DLD1 (cell line): ENCODE measurements around the gene RNF41.

Source experiments
- in situ Hi-C: cut with HindIII; loops from 2 replicates; pipeline ENCODE4 v1.10.0; 2017; ENCODE audit warnings: low sequenced_read_pairs

Gene RNF41

GRCh38 chr12:56213878-56214277 is 7.8 kb downstream of the RNF41 start:
- in situ Hi-C loops, result no loop called here

DNA sequence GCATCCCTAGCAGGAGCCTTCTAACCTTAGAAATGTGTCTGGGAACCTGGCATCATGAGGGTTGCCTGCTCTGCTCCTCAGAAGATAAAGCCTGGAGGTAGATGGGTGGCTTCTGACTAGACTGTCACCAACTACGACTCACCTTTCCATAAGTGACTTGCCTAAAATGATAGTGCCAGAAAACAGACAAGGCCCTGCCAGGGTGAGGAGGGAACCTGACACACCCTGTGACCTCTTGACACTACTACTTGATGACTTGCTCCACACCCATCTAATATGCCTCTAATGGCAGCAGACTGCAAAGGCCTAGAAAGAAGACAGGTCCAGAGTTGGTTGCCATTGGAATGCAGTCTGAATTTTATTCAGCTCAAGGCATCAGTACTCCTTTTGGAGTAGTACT is 9.4 kb downstream of the RNF41 start:
- in situ Hi-C loops, result no loop called here

DNA sequence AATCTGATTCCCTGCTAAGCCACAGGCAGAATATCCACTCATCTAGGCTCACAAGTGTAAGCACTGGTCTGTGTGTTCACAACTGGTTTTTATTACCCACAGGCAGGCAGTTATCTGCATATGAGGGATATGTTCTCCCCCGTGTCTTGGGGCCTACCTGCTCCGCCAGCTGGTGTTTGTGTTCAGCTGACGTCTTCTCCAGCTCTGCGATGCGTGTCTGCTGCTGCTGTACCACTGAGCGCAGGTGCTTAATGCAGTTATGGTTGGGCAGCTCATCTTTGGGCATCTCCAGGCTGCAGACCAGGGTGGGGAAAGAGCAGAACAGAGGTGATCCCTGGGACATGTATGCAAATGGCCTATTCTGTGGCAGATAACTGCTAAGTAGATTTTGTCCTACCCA is 13.7 kb downstream of the RNF41 start:
- in situ Hi-C loops, result no loop called here

DNA sequence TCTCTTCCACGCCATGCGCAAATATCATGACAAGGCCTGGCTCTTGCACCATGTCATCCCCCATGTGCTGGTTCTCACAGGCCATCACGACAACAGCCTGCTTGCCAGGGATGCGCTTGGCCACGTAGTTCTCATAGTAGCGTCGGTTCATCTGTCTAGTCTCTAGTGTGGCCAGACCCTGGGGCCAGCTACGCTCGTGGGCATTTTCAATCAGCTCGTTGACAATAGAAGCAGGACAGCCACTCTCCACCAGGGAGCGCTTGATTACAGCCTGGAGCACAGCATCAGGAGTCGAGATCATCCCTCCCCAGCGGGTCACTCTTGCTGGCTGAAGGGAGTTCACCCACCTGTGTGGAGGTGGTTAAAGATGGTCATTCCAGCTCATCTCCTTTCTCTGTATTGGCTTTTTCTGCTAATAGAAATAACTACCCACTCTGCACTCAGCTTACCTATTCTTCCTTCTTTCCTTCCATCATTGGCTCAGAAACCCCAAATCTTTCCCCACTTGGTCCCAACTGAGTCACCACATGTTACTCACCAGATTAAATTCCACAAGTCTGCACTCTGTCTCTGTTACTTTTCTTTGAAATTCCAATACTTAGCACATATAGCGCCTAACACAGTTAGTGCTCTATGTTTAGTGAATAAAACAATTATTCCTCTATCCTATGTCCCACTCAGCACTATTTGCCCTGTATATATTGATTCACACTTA is 15.1 kb downstream of the RNF41 start:
- in situ Hi-C loops, result no loop called here

GRCh38 chr12:56205445-56205844 is 16.3 kb downstream of the RNF41 start:
- in situ Hi-C loops, result no loop called here

GRCh38 chr12:56204275-56204674 is 17.4 kb downstream of the RNF41 start:
- in situ Hi-C loops, result no loop called here

GRCh38 chr12:56202838-56203237 is 18.9 kb downstream of the RNF41 start:
- in situ Hi-C loops, result no loop called here

DNA sequence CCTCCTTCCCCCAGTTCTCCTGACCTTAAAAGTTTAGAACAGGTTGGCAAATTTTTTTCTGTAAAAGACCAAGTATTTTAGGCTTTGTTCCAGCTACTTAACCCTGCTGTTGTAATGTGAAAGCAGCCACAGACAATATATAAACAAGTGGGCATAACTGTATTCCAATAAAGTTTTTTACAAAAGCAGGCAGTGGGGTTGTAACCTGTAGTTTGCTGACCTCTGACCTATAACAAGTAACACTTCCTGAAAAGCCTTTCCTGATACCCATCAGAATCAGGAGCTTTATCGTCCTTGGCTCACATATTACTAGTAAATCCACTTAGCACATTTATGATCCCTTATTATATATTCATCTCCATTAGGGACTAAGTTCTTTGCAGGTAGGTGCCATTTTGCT is 19.4 kb downstream of the RNF41 start:
- in situ Hi-C loops, result no loop called here

GRCh38 chr12:56198836-56199235 is 22.9 kb downstream of the RNF41 start:
- in situ Hi-C loops, result loop anchor here (25.0 kb wide), 1 partner anchor 263 kb away; the partner anchor contains the start of genes MIP and SPRYD4

- in situ Hi-C loops, result loop anchor here (25.0 kb wide), 1 partner anchor 264 kb away; the partner anchor contains the start of genes MIP and SPRYD4
These were observed 23.6 kb downstream of the RNF41 start for GRCh38 chr12:56197921-56198635.

- in situ Hi-C loops, result loop anchor here (25.0 kb wide), 1 partner anchor 265 kb away; the partner anchor contains the start of genes MIP and SPRYD4
These were observed 24.7 kb downstream of the RNF41 start for GRCh38 chr12:56196818-56197550.

DNA sequence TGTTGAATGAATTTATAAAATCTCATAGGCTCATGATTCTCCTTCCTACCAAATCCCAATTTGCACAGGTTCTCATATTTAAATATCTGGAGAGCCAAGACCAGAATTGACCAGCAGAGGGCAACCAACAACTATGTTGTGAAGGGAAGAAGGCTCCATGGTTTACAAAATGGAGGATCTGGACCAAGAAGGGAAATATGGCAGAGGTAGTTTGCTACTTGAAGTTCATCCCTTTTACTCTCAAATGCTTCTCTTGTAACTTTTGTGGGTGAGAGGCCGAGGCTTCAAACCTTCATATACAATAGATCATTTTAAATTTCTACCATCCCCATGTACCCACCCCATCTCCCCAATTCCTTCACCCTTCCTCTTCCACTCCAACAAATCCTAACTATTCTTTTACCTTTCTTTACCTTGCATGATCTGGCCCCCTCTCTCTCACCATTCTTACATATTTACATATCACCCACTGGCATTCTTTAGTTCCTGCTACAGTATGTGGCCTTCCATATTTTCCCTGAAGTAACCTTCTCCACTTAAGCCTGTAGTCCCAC is 28.6 kb downstream of the RNF41 start:
- in situ Hi-C loops, result loop anchor here (5.0 to 25.0 kb wide), 2 partner anchors 76 to 269 kb away; partner anchors contain the start of genes MIP, RPL41, SPRYD4 and ZC3H10

GRCh38 chr12:56192582-56192981 is 29.1 kb downstream of the RNF41 start:
- in situ Hi-C loops, result loop anchor here (5.0 to 25.0 kb wide), 2 partner anchors 75 to 270 kb away; partner anchors contain the start of genes MIP, RPL41, SPRYD4 and ZC3H10

DNA sequence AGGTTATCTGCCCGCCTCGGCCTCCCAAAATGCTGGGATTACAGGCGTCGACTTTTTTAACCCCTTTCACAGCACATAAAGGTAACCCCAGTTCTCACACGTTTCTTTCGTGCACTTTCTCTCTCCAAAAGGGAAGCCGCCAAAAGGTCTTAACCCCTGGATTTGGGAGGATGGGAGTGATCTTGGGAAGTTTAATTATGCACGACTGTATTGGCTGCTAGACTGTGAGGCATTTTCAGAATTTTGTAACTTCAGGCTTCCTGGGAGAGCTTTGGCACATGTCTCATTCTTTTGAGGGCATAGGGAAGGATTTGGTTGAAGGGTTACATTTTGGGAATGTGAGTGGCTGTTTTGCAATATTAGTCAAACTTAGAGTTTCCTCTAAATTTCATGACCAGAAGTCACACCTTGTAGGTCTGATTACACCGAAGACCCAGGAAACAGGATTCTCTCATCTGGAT is 31.0 kb downstream of the RNF41 start:
- in situ Hi-C loops, result loop anchor here (5.0 to 25.0 kb wide), 2 partner anchors 73 to 272 kb away; partner anchors contain the start of genes MIP, RPL41, SPRYD4 and ZC3H10

GRCh38 chr12:56189918-56190694 is 31.6 kb downstream of the RNF41 start:
- in situ Hi-C loops, result loop anchor here (5.0 to 25.0 kb wide), 2 partner anchors 73 to 272 kb away; partner anchors contain the start of genes MIP, RPL41, SPRYD4 and ZC3H10

- in situ Hi-C loops, result loop anchor here (25.0 kb wide), 1 partner anchor 273 kb away; the partner anchor contains the start of genes MIP and SPRYD4
These were observed 32.4 kb downstream of the RNF41 start, which contains the start of gene SMARCC2 for GRCh38 chr12:56189099-56189917. Gene SMARCC2 (minus strand): TSS chr12:56189483. CDS start chr12:56189461, 22 bp downstream.

- in situ Hi-C loops, result loop anchor here (25.0 kb wide), 1 partner anchor 274 kb away; the partner anchor contains the start of genes MIP and SPRYD4
These were observed 33.0 kb downstream of the RNF41 start for GRCh38 chr12:56188778-56189098.

DNA sequence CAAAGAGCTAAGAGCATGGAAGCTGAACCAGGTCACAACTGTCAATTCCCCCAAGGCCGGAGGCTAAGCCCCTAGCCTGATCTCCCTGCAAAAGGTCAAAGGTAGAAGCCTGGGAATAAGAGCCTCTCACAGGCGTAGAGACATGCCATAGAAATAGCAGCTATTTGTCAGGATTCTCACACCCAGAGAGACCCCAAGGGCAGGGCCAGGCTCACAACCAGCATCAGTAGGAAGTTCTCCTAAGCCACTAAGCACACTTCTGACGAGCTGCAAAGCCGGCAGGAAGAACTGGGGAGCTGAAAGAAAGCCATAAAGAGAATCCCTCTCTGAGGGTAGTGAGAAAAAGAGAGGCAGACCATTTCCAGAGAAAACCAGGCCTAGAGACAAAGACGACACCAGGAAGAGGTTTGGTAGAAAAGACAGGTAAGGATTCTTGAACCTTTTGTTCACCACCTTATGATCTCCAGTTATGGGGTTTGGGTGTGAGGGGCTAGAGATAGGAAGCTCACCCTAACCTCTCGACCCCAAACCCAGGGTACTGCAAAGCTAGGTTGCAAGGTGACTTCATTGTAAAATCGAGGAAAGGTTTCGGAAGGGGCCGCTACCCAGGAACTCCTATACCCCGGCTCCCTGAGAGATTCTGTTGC is 33.5 kb downstream of the RNF41 start:
- in situ Hi-C loops, result loop anchor here (25.0 kb wide), 1 partner anchor 274 kb away; the partner anchor contains the start of genes MIP and SPRYD4
